Smooth muscle cell (in vitro differentiated cells): Measurements from ENCODE around the gene PLCB2. TPM values are rescaled to one million over a fixed set of nuclear protein-coding genes. Genes with fewer than 3 reads are reported as not detected.

Experiments
- DNase-seq: peaks from one replicate; lab custom pipeline; 2025; ENCODE audit not compliant: unreplicated experiment; lab: John Stamatoyannopoulos, UW
- H2AFZ ChIP-seq: fragments of 200-600 bp; sonication (generic); 2 replicates; pipeline ENCODE4 v1.6.0; 2016; ENCODE audit warnings: antibody characterized with exemption, low read depth, mild to moderate bottlenecking
- H3F3A ChIP-seq: fragments of 200-600 bp; sonication (generic); 2 replicates; pipeline ENCODE4 v1.6.0; 2017; ENCODE audit warnings: antibody characterized with exemption, low read depth
- H3K27ac ChIP-seq: fragments of 200-600 bp; sonication (generic); 2 replicates; pipeline ENCODE4 v1.5.1; 2016; ENCODE audit warnings: low read depth, mild to moderate bottlenecking
- H3K27me3 ChIP-seq: fragments of 200-600 bp; sonication (generic); 2 replicates; pipeline ENCODE4 v1.6.1; 2016; ENCODE audit warnings: low read depth, mild to moderate bottlenecking
- H3K36me3 ChIP-seq: fragments of 200-600 bp; sonication (generic); 2 replicates; pipeline ENCODE4 v1.5.1; 2016; ENCODE audit warnings: low read depth
- H3K4me1 ChIP-seq: fragments of 200-600 bp; sonication (generic); 2 replicates; pipeline ENCODE4 v1.5.1; 2016; ENCODE audit warnings: low read depth
- H3K4me2 ChIP-seq: fragments of 200-600 bp; sonication (generic); 2 replicates; pipeline ENCODE4 v1.6.0; 2016; ENCODE audit warnings: mild to moderate bottlenecking
- H3K4me3 ChIP-seq: fragments of 200-600 bp; sonication (generic); 2 replicates; pipeline ENCODE4 v1.5.1; 2016; ENCODE audit warnings: mild to moderate bottlenecking
- H3K79me2 ChIP-seq: fragments of 200-600 bp; sonication (generic); 2 replicates; pipeline ENCODE4 v1.6.0; 2016; ENCODE audit warnings: low read depth, mild to moderate bottlenecking
- H3K9ac ChIP-seq: fragments of 200-600 bp; sonication (generic); 2 replicates; pipeline ENCODE4 v1.6.0; 2016; ENCODE audit warnings: low read depth
- H3K9me3 ChIP-seq: fragments of 200-600 bp; sonication (generic); replicated peaks from 2 replicates; pipeline ENCODE4 v1.5.1; 2016; ENCODE audit warnings: low read depth
- H4K20me1 ChIP-seq: fragments of 200-600 bp; sonication (generic); 2 replicates; pipeline ENCODE4 v1.6.0; 2016; ENCODE audit warnings: low read depth
- CTCF ChIP-seq: fragments of 200-600 bp; sonication (generic); IDR thresholded peaks from 2 replicates; pipeline ENCODE4 v1.5.1; 2017; ENCODE audit warnings: borderline replicate concordance, mild to moderate bottlenecking, antibody characterized with exemption; ENCODE audit not compliant: insufficient read depth, poor library complexity, severe bottlenecking
- WGBS: methylation state at CpG from one replicate; pipeline ENCODE4 v1.1.7; 2016; ENCODE audit warnings: low lambda C conversion rate; 5-methylcytosine and 5-hydroxymethylcytosine counted together
- polyA plus RNA-seq: library from polyadenylated mRNA; unstranded; fragments of >200 nt; fragmentation: Nextera tagmentation; extraction: Ambion mirVana; gene quantifications from 2 replicates; pipeline ENCODE4 v1.2.1, GENCODE V29; 2016
- total RNA-seq: library from RNA; depleted of rRNA; stranded (reverse); fragments of >200 nt; gene quantifications from 2 replicates; pipeline ENCODE4 v1.2.3, GENCODE V29; 2014

PLCB2 gene
- total and polyA plus RNA-seq, 2 experiments from 2014 or later: 1.5 TPM; not detected in 1

- no peaks in the 10 kb centered on the region for H3K79me2 ChIP-seq
- no peak overlapping the region for H3K4me3 ChIP-seq
- no peak for DNase-seq
- no peak overlapping the region for H3K4me2 ChIP-seq
- no peaks in the 10 kb centered on the region for H4K20me1 ChIP-seq
- H3K27ac ChIP-seq: no peak overlapping the region
- no peak overlapping the region for H2AFZ ChIP-seq
- WGBS: 86% methylated on average over 8 of the region's 8 CpGs
- no peak overlapping the region for H3K9ac ChIP-seq
- H3K36me3 ChIP-seq: no peaks in the 10 kb centered on the region
- H3K4me1 ChIP-seq: peaks cover 36% of the 10 kb centered on the region
- no peaks in the 10 kb centered on the region for H3K27me3 ChIP-seq
- H3K9me3 ChIP-seq: no peaks in the 10 kb centered on the region
- peaks cover 25% of the 10 kb centered on the region for H3F3A ChIP-seq
- no peak for TF ChIP-seq CTCF
Observed at GRCh38 chr15:40332113-40332781, 24.5 kb upstream of the PLCB2 start.

DNA sequence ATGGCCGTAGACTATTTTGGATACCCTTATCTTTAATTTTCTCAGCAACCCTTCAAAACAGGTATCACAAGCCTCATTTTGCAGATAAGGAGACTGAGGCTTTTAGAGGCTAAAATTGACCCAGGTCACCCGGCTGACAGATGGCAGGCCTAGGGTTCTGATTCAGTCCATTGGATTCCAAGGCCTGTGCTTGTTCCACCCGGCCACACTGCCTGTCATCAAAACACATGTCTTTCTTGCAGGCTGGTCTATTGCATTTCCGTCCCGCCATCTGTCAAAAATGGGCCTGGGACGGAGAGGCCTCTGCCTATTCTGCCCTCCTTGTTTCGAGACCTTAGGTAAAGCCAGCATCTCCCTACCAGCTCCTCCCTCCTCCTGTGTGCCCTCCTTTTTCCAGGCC lies 23.9 kb upstream of the PLCB2 start:
- H3F3A ChIP-seq: peaks cover 25% of the 10 kb centered on the region
- H2AFZ ChIP-seq: no peak overlapping the region
- no peak overlapping the region for H3K4me3 ChIP-seq
- H3K79me2 ChIP-seq: peaks cover 2% of the 10 kb centered on the region
- WGBS: 90% methylated on average over 7 of the region's 7 CpGs
- H3K4me2 ChIP-seq: no peak overlapping the region
- H4K20me1 ChIP-seq: no peaks in the 10 kb centered on the region
- DNase-seq: no peak
- no peak overlapping the region for H3K27ac ChIP-seq
- no peaks in the 10 kb centered on the region for H3K27me3 ChIP-seq
- peaks cover 42% of the 10 kb centered on the region for H3K4me1 ChIP-seq
- TF ChIP-seq CTCF: no peak
- no peaks in the 10 kb centered on the region for H3K36me3 ChIP-seq
- H3K9me3 ChIP-seq: no peaks in the 10 kb centered on the region
- H3K9ac ChIP-seq: no peak overlapping the region

DNA sequence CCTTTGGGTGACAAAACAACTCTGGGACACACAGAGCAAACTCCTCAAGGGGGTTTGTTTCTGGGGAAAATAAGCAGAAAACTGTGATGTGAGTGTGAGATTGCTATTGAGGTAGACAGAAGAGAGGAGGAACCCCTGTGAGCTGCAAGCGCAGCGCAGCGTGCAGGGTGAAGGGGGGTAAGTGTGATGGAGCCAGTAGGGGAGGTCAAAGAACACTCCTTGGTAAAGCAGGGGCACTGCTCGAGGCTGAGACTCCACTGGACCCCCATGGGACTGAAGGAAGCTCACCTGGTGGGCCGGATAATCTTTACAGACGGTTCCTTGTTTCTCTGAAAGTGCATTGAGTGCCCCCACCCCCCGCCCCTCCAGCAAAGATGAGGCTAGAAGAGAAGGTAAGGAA lies 23.3 kb upstream of the PLCB2 start:
- no peak overlapping the region for H3K4me3 ChIP-seq
- H2AFZ ChIP-seq: no peak overlapping the region
- peak overlapping the region; percentile 97 for H3K27ac ChIP-seq
- H3K36me3 ChIP-seq: no peaks in the 10 kb centered on the region
- peaks cover 48% of the 10 kb centered on the region for H3K4me1 ChIP-seq
- peaks cover 25% of the 10 kb centered on the region for H3F3A ChIP-seq
- H3K9ac ChIP-seq: peak overlapping the region; percentile 90
- H3K27me3 ChIP-seq: no peaks in the 10 kb centered on the region
- H4K20me1 ChIP-seq: peaks cover 5% of the 10 kb centered on the region
- no peak for DNase-seq
- H3K4me2 ChIP-seq: peak overlapping the region; percentile 94
- H3K9me3 ChIP-seq: no peaks in the 10 kb centered on the region
- H3K79me2 ChIP-seq: peaks cover 8% of the 10 kb centered on the region
- 99% methylated on average over 7 of the region's 7 CpGs for WGBS
- TF ChIP-seq CTCF: no peak

DNA sequence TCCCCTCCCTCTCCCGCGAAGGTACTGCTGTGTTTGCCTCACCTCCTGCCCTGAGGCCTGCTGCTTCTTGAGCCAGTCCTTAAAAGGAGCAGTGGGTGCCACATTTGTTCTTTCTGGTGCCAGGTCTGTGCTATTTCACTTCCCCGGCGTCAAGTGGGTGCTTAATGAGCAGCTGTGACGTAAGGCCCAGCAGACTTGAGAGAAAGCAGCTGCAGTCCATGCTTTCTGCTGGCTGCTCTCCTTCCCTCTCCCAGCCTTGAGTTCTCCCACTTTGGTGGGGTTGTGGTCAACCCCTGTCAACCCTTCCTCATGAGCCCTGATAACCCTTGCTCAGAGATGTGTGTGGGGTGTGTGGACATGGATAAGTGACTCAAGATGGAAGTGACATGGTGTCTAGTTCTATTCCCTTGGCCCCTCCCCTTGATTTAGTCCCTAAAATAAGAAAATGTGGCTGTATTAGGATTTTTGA lies 22.7 kb upstream of the PLCB2 start:
- 25% methylated on average over 5 of the region's 5 CpGs for WGBS
- TF ChIP-seq CTCF: no peak
- Histone ChIP-seq H3K27ac (peak overlapping the region; percentile 97), H3K9ac (peak overlapping the region; percentile 90), H3K4me3 (no peak overlapping the region), H3K9me3 (no peaks in the 10 kb centered on the region), H3K4me1 (peaks cover 54% of the 10 kb centered on the region), H3K36me3 (no peaks in the 10 kb centered on the region), H2AFZ (no peak overlapping the region), H3K4me2 (peak overlapping the region; percentile 94), H3K79me2 (peaks cover 13% of the 10 kb centered on the region), H3K27me3 (no peaks in the 10 kb centered on the region), H3F3A (peaks cover 22% of the 10 kb centered on the region), H4K20me1 (peaks cover 11% of the 10 kb centered on the region)
- no peak for DNase-seq
